T-cell (primary cell): Measurements from ENCODE around the gene OCA2. TPM values are rescaled to one million over a fixed set of nuclear protein-coding genes. Genes with fewer than 3 reads are reported as not detected.
A peak's percentile ranks its signal among the peaks of the same experiment; 100 is the strongest.

Source experiments
- ATAC-seq, 4 experiments: fragments of 200-7000 bp in 3 of 4; fragments of 150-1000 bp in 1 of 4; cut with Tn5 transposase; replicated peaks in 1 of 4; 1 replicate in 3 of 4; 2 replicates in 1 of 4; pipeline ENCODE4 v1.10.0; 2021; ENCODE audit warnings: moderate library complexity in 3 of 4, mild to moderate bottlenecking in 2 of 4, moderate number of reproducible peaks in 1 of 4
- CTCF ChIA-PET, 2 donors: fragments of 300-600 bp; sonication (Branson Sonifier 250); formaldehyde crosslinking; loops; one replicate each; lab custom pipeline; 2022; ENCODE audit warnings: antibody characterized with exemption in 2 of 2; lab: Charles Lee
- POLR2A ChIA-PET, 2 donors: fragments of 300-600 bp; sonication (Branson Sonifier 250); formaldehyde crosslinking; loops; one replicate each; lab custom pipeline; 2022; ENCODE audit warnings: antibody characterized with exemption in 2 of 2; lab: Charles Lee
- DNase-seq, 35 experiments: peaks; one replicate each; pipeline versions ENCODE4 v3.0.0 to v3.0.0-alpha.2; 2013 to 2023
- H3K27ac ChIP-seq: one replicate; pipeline ENCODE4 v1.5.1; 2013; ENCODE audit warnings: low read length
- H3K27me3 ChIP-seq, 2 experiments: replicated peaks in 1 of 2; 1 replicate in 1 of 2; 2 replicates in 1 of 2; pipeline versions ENCODE4 v1.6.1 to v1.7.0; 2013; ENCODE audit warnings: low read length in 1 of 2, mixed read lengths in 1 of 2; ENCODE audit not compliant: control insufficient read depth in 2 of 2, insufficient read depth in 2 of 2; ENCODE audit errors: extremely low read depth in 1 of 2
- H3K36me3 ChIP-seq, 2 donors: 1 replicate in 1 of 2; 2 replicates in 1 of 2; pipeline versions ENCODE4 v1.6.1 to v1.7.0; 2013; ENCODE audit warnings: low read length in 1 of 2; ENCODE audit not compliant: control insufficient read depth in 2 of 2, insufficient read depth in 1 of 2; ENCODE audit errors: extremely low read depth in 1 of 2
- H3K4me1 ChIP-seq, 2 experiments: 1 replicate in 1 of 2; 2 replicates in 1 of 2; pipeline versions ENCODE4 v1.6.1 to v1.7.0; 2013; ENCODE audit warnings: low read length in 2 of 2, mixed read lengths in 1 of 2; ENCODE audit not compliant: insufficient read depth in 2 of 2, control insufficient read depth in 1 of 2; ENCODE audit errors: extremely low read depth in 1 of 2
- H3K4me3 ChIP-seq, 2 donors: 1 replicate in 1 of 2; 2 replicates in 1 of 2; pipeline versions ENCODE4 v1.5.1 to v1.7.0; 2013; ENCODE audit warnings: mild to moderate bottlenecking in 2 of 2, low read length in 1 of 2, moderate library complexity in 1 of 2; ENCODE audit not compliant: control insufficient read depth in 1 of 2; ENCODE audit errors: extremely low read depth in 1 of 2
- H3K9me3 ChIP-seq: 2 replicates; pipeline ENCODE4 v1.7.0; 2013
- H3K27ac Mint-ChIP-seq, 2 donors: one replicate each; pipeline ENCODE4 v1.8.0; 2020 to 2021; ENCODE audit warnings: mild to moderate bottlenecking in 2 of 2, mixed read lengths in 2 of 2
- H3K27me3 Mint-ChIP-seq, 2 donors: one replicate each; pipeline ENCODE4 v1.8.0; 2021 to 2022; ENCODE audit warnings: mixed read lengths in 2 of 2
- H3K36me3 Mint-ChIP-seq: one replicate; pipeline ENCODE4 v1.8.0; 2021; ENCODE audit warnings: mixed read lengths
- H3K4me1 Mint-ChIP-seq, 3 donors: one replicate each; pipeline ENCODE4 v1.8.0; 2020 to 2022; ENCODE audit warnings: mixed read lengths in 3 of 3, mild to moderate bottlenecking in 1 of 3
- H3K4me3 Mint-ChIP-seq, 3 donors: one replicate each; pipeline ENCODE4 v1.8.0; 2020 to 2022; ENCODE audit warnings: mild to moderate bottlenecking in 3 of 3, mixed read lengths in 3 of 3, moderate library complexity in 3 of 3
- H3K9me3 Mint-ChIP-seq, 3 donors: one replicate each; pipeline ENCODE4 v1.8.0; 2020 to 2022; ENCODE audit warnings: mixed read lengths in 3 of 3
- WGBS: methylation state at CpG from one replicate; pipeline ENCODE4 v1.1.5; 2013; ENCODE audit warnings: missing lambda C conversion rate; ENCODE audit not compliant: insufficient coverage; 5-methylcytosine and 5-hydroxymethylcytosine counted together
- total RNA-seq, 35 experiments: library from RNA in 6 of 35; stranded (reverse) in 6 of 35; fragments of 120-200 nt in 1 of 35; gene quantifications; one replicate each; pipeline versions ENCODE4 v1.2.1 to v1.2.4 and lab custom pipeline; 2013 to 2026

OCA2 gene
- total RNA-seq, 5 donors from 2014 or later (not counting 1 experiment from before 2014, with no cell fraction given), result 0.19 to 0.67 TPM; not detected in 3

DNA sequence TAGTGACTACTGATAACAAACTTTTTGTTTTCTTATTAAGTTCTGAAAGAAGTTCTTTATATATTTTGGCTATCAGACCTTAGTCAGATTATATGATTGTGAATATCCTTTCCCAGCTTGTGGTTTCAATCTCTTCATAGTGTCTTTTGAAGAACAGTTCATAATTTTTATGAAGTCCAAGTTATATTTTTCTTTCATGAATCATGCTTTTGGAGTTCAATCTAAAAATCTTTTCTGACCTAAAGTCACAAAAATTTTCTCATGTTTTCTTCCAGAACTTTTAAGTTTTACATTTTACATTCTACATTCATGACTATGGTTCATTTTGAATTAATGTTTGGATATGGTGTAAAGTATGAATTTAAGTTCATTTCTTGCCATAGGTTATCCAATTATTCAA, 34.2 kb upstream of the OCA2 start:
- POLR2A ChIA-PET, result no interaction called here
- Mint-ChIP-seq H3K27me3 (no peaks in the 10 kb centered on the region), H3K27ac (no peak overlapping the region), H3K9me3 (no peaks in the 10 kb centered on the region), H3K36me3 (peaks cover 45% of the 10 kb centered on the region), H3K4me1 (peaks cover 27 to 36% (median 32%) of the 10 kb centered on the region in 3 donors), H3K4me3 (no peak overlapping the region)
- H3K4me3 ChIP-seq, result no peak overlapping the region
- no peak for ATAC-seq
- CTCF ChIA-PET, result no interaction called here
- no peaks in the 10 kb centered on the region for H3K27me3 ChIP-seq
- peaks cover 8 to 13% of the 10 kb centered on the region in 2 experiments for H3K4me1 ChIP-seq
- H3K36me3 ChIP-seq, result peaks cover 5 to 20% of the 10 kb centered on the region in 2 donors
- peak overlapping the region; percentile 83 for H3K27ac ChIP-seq
- H3K9me3 ChIP-seq, result no peaks in the 10 kb centered on the region
- DNase-seq, result no peak

DNA sequence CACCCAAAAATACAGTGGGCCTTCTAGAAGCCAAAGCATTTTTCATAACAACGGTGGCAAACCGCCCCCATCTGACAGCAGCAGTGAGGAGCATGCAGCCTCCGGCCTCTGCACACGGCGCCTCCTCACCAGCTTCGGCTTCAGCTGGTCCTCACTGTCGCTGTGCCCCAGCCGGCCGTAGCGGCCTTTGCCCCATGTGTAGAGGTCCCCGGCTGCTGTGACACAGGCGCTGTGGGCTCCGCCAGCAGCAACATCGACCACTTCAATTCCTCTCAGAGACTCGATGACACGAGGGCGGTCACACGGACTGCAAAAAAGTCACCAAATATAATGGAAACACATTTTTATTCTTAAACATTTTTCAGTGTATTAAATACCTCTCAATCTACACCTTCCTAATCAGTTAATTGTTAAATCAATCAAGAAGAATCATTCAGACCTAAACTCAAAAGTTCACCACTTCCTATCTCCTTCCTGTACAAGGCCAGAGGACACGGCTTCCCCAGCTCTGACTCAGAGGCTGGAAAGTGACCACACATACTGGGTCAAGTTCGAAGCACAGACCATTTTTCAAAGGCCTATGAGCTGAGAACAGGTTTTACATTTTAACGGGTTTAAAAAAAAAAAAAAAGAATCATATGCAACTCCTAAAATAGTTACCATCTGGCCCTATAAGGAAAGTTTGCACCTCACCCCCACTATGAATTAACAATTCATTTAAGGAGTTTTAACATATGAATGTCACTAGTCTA, 33.6 kb upstream of the OCA2 start:
- Mint-ChIP-seq H3K4me3 (no peak overlapping the region), H3K9me3 (no peaks in the 10 kb centered on the region), H3K36me3 (peaks cover 45% of the 10 kb centered on the region), H3K27ac (no peak overlapping the region), H3K4me1 (peaks cover 23 to 32% (median 28%) of the 10 kb centered on the region in 3 donors), H3K27me3 (no peaks in the 10 kb centered on the region)
- 95% methylated on average over 16 of the region's 21 CpGs for WGBS
- ChIA-PET CTCF (no interaction called here), POLR2A (no interaction called here)
- DNase-seq (no peak), ATAC-seq (no peak)
- H3K27ac ChIP-seq, result peak overlapping the region; percentile 83
- no peaks in the 10 kb centered on the region for H3K9me3 ChIP-seq
- peaks cover 5 to 20% of the 10 kb centered on the region in 2 donors for H3K36me3 ChIP-seq
- H3K27me3 ChIP-seq, result no peaks in the 10 kb centered on the region
- H3K4me1 ChIP-seq, result peaks cover 8 to 9% of the 10 kb centered on the region in 2 experiments
- no peak overlapping the region for H3K4me3 ChIP-seq

DNA sequence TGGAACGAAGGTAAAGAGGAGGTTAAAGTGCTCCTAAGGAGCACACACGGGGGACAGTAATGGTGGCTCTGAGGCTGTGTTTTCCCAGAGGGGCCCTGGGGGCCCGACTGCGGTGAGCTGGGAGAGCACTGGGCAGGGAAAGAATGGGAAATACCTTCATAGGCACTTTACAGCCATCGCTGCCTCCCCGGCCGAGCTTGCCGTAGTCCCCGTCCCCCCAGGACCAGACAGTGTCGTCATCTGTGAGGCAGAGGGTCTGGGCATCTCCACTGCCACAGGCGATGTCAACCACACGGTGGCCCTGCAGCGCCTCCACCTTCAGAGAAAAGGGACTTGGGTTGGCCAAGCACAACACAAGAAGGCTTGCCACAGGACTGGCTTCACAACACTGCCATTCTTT, 32.8 kb upstream of the OCA2 start:
- Mint-ChIP-seq H3K36me3 (peaks cover 43% of the 10 kb centered on the region), H3K27me3 (no peaks in the 10 kb centered on the region), H3K9me3 (no peaks in the 10 kb centered on the region), H3K4me3 (no peak overlapping the region), H3K4me1 (peaks cover 15 to 25% (median 20%) of the 10 kb centered on the region in 3 donors), H3K27ac (no peak overlapping the region)
- Histone ChIP-seq H3K9me3 (no peaks in the 10 kb centered on the region), H3K27me3 (no peaks in the 10 kb centered on the region), H3K4me3 (no peak overlapping the region), H3K27ac (no peak overlapping the region), H3K36me3 (peaks cover 7 to 24% of the 10 kb centered on the region in 2 donors), H3K4me1 (peaks cover 6 to 9% of the 10 kb centered on the region in 2 experiments)
- WGBS, result 89% methylated on average over 13 of the region's 13 CpGs
- POLR2A ChIA-PET, result no interaction called here
- ATAC-seq, result no peak
- DNase-seq, result no peak
- CTCF ChIA-PET, result no interaction called here

DNA sequence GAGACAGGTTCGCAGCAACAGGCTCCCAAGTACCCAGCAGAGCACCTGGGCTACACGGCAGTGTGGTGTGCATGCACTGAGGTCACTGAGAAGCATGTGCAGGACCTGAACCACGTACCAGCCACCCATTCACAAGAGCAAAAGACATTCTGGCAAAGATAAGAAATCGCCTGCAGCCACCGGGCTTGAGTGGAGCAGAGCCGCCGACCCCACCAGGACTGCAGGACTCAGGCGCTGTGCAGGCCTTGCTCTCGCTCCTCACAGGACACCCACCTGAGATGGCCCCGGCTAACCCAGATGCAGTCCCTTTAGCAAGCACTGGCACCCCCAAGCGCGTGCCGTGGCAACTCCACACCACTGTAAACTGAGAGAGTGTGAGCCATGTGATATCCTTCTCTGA, 32.3 kb upstream of the OCA2 start:
- DNase-seq (no peak), ATAC-seq (no peak)
- no peak overlapping the region for H3K4me3 ChIP-seq
- Mint-ChIP-seq H3K27ac (no peak overlapping the region), H3K9me3 (no peaks in the 10 kb centered on the region), H3K4me3 (no peak overlapping the region), H3K27me3 (no peaks in the 10 kb centered on the region), H3K4me1 (peaks cover 10 to 19% (median 15%) of the 10 kb centered on the region in 3 donors), H3K36me3 (peaks cover 43% of the 10 kb centered on the region)
- H3K36me3 ChIP-seq, result peaks cover 9 to 26% of the 10 kb centered on the region in 2 donors
- POLR2A ChIA-PET, result no interaction called here
- H3K27ac ChIP-seq, result no peak overlapping the region
- H3K27me3 ChIP-seq, result no peaks in the 10 kb centered on the region
- CTCF ChIA-PET, result no interaction called here
- no peaks in the 10 kb centered on the region for H3K9me3 ChIP-seq
- peaks cover 4 to 6% of the 10 kb centered on the region in 2 experiments for H3K4me1 ChIP-seq
- 97% methylated on average over 12 of the region's 13 CpGs for WGBS

DNA sequence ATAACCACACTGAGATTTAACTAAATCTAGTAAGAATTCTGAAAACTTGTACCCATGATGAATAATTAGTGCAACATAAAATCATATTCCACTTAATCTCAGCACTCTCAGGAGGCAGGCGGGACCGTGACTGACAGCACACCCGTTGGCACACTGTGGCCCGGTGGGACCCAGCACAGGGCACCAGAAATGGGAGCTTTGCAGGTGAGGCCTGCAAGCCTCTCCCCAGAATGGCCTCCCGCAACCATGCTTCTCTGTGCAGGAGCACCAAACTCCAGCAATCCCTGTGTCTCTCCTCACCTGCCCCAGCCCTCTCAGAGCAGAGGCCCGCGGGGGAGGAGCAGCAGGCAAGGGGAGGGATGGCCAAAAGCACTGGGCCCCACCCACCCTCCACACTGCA, 31.5 kb upstream of the OCA2 start:
- ATAC-seq (no peak), DNase-seq (no peak)
- H3K27me3 ChIP-seq, result no peaks in the 10 kb centered on the region
- peaks cover 43% of the 10 kb centered on the region for H3K36me3 Mint-ChIP-seq
- peaks cover 8 to 13% (median 9%) of the 10 kb centered on the region in 3 donors for H3K4me1 Mint-ChIP-seq
- H3K27ac ChIP-seq, result no peak overlapping the region
- H3K4me1 ChIP-seq, result peaks cover 0 to 2% of the 10 kb centered on the region in 2 experiments
- H3K9me3 Mint-ChIP-seq, result no peaks in the 10 kb centered on the region
- H3K27me3 Mint-ChIP-seq, result no peaks in the 10 kb centered on the region
- 93% methylated on average over 7 of the region's 7 CpGs for WGBS
- POLR2A ChIA-PET, result no interaction called here
- H3K36me3 ChIP-seq, result peaks cover 9 to 26% of the 10 kb centered on the region in 2 donors
- no peak overlapping the region for H3K4me3 Mint-ChIP-seq
- H3K9me3 ChIP-seq, result no peaks in the 10 kb centered on the region
- H3K4me3 ChIP-seq, result no peak overlapping the region
- CTCF ChIA-PET, result interaction anchor here in 1 of 2 donors (1.1 kb wide), 1 partner anchor 12 kb away, joined by 4 read pairs; no protein-coding TSS in a partner anchor
- no peak overlapping the region for H3K27ac Mint-ChIP-seq

DNA sequence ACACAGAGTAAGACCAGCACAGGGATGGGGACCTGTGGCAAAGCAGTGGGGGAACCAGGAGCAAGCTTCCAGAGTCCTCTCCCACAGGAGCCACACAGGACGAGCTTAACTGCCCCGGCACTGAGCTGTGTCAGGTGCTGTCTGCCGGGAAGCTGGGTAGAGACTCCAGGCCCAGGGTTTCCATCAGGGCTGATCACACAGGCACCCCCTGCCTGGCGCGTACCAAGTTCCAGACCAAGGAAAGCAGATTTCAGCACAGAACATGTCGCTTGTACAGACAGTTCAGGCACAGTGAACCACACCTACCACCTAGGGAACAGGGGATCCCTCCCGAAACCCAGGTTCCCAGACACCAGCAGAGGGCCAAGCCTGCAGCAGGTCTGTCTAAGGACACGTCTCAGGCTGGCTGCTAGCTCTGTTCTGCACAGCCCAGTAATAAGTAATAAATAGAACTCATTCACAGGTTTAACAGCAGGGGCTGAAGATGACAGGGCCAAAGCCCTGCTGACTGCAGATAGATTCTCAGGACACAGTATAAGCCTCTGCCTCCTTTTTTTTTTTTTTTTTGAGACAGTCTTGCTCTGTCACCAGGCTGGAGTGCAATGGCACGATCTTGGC, 30.2 kb upstream of the OCA2 start:
- H3K27ac Mint-ChIP-seq, result peak overlapping the region in 1 of 2 donors; percentile 25
- WGBS, result 95% methylated on average over 6 of the region's 9 CpGs
- CTCF ChIA-PET, result no interaction called here

More for the DNA sequence above, 30.2 kb upstream of the OCA2 start:
- Mint-ChIP-seq H3K4me1 (peaks cover 2 to 6% (median 6%) of the 10 kb centered on the region in 3 donors), H3K27me3 (no peaks in the 10 kb centered on the region), H3K36me3 (peaks cover 40% of the 10 kb centered on the region), H3K4me3 (no peak overlapping the region), H3K9me3 (no peaks in the 10 kb centered on the region)
- Histone ChIP-seq H3K9me3 (no peaks in the 10 kb centered on the region), H3K36me3 (peaks cover 9 to 32% of the 10 kb centered on the region in 2 donors), H3K27ac (no peak overlapping the region), H3K4me3 (no peak overlapping the region), H3K27me3 (no peaks in the 10 kb centered on the region), H3K4me1 (no peaks in the 10 kb centered on the region)
- ATAC-seq, result no peak
- POLR2A ChIA-PET, result no interaction called here
- DNase-seq, result no peak
